ENCODE data around the gene KSR2. TPM values are rescaled to one million over a fixed set of nuclear protein-coding genes. Genes with fewer than 3 reads are reported as not detected.
A peak's percentile ranks its signal among the peaks of the same experiment; 100 is the strongest.

The KSR2 gene
- total RNA-seq, 1 donor from 2014 or later: 0.30 TPM

DNA sequence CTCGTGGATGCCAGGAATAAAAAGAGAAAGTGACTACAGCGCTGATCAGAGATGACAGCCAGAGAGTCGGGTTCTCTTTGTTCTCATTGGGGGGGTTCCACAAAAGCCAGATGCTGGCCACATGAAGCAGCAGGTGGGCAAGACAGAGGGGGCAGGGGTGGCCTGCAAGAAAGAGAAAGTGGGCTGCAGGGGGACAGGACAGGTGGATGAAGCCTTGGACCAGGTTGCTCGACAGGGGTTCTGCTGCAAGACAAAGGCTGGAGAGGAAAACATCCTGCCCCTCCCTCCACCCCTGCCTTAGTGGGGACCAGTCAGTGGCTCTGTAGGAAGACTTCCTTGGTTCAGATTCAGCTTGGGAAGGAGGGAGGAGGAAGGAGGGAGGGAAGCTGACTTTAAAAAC, 126.2 kb downstream of the KSR2 start:
- Histone ChIP-seq H3K4me1 (peaks cover 12% of the 10 kb centered on the region), H2AFZ (replicated peaks) (no peak overlapping the region), H3K9ac (no peak overlapping the region), H3K36me3 (no peaks in the 10 kb centered on the region), H3K79me2 (ENCODE audit: low read depth) (no peaks in the 10 kb centered on the region), H3K4me2 (no peak overlapping the region), H3K4me3 (no peak overlapping the region), H3K9me3 (ENCODE audit: low read depth) (no peaks in the 10 kb centered on the region), H4K20me1 (ENCODE audit: low read depth) (no peaks in the 10 kb centered on the region), H3F3A (ENCODE audit: low read depth) (peaks cover 9% of the 10 kb centered on the region), H3K27me3 (no peaks in the 10 kb centered on the region), H3K27ac (no peak overlapping the region)
- TF ChIP-seq EZH2phosphoT487 (IDR thresholded peaks at IDR 0.05) (no peak), EZH2 (IDR thresholded peaks at IDR 0.05) (no peak)
- TF ChIP-seq, protein P1, sequence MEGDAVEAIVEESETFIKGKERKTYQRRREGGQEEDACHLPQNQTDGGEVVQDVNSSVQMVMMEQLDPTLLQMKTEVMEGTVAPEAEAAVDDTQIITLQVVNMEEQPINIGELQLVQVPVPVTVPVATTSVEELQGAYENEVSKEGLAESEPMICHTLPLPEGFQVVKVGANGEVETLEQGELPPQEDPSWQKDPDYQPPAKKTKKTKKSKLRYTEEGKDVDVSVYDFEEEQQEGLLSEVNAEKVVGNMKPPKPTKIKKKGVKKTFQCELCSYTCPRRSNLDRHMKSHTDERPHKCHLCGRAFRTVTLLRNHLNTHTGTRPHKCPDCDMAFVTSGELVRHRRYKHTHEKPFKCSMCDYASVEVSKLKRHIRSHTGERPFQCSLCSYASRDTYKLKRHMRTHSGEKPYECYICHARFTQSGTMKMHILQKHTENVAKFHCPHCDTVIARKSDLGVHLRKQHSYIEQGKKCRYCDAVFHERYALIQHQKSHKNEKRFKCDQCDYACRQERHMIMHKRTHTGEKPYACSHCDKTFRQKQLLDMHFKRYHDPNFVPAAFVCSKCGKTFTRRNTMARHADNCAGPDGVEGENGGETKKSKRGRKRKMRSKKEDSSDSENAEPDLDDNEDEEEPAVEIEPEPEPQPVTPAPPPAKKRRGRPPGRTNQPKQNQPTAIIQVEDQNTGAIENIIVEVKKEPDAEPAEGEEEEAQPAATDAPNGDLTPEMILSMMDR (IDR thresholded peaks at IDR 0.05): no peak
- H3K27me3 Mint-ChIP-seq (ENCODE audit: insufficient read depth, low read depth): peaks cover 11% of the 10 kb centered on the region
- no peaks in the 10 kb centered on the region for H3K36me3 Mint-ChIP-seq
- no peak overlapping the region for H3K27ac Mint-ChIP-seq
- peaks cover 7% of the 10 kb centered on the region for H3K9me3 Mint-ChIP-seq
- no peak overlapping the region for H3K4me3 Mint-ChIP-seq
- DNase-seq (ENCODE audit: low spot score): no peak
- peaks cover 1% of the 10 kb centered on the region for H3K4me1 Mint-ChIP-seq

DNA sequence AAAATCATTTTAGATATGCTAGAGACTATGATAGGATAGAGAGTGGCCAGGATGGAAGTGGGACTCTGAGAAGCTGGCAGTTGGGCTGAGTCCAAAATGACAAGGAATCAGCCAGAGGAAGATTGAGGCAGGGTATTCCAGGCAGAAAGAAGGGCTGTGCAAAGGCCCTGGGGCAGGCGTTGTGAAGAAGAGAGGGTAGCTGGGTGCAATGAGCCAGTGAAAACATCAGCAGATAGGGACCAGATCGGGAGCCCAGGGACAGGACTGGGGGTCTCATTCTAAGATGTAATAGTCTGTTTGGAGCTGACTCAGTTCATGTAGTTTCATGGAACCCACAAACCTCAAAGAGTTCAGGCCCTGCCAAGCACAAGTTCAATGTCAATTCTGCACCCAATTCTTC, 126.6 kb downstream of the KSR2 start:
- H3F3A ChIP-seq (ENCODE audit: low read depth): peaks cover 10% of the 10 kb centered on the region
- no peak overlapping the region for H3K4me2 ChIP-seq
- Mint-ChIP-seq H3K36me3 (no peaks in the 10 kb centered on the region), H3K9me3 (peaks cover 7% of the 10 kb centered on the region), H3K27me3 (ENCODE audit: insufficient read depth, low read depth) (peaks cover 11% of the 10 kb centered on the region), H3K4me3 (no peak overlapping the region), H3K27ac (no peak overlapping the region), H3K4me1 (peaks cover 5% of the 10 kb centered on the region)
- no peak overlapping the region for H3K9ac ChIP-seq
- no peaks in the 10 kb centered on the region for H4K20me1 ChIP-seq (ENCODE audit: low read depth)
- no peak overlapping the region for H3K4me3 ChIP-seq
- H3K36me3 ChIP-seq: no peaks in the 10 kb centered on the region
- no peaks in the 10 kb centered on the region for H3K27me3 ChIP-seq
- H3K9me3 ChIP-seq (ENCODE audit: low read depth): no peaks in the 10 kb centered on the region
- no peak overlapping the region for H3K27ac ChIP-seq
- peaks cover 8% of the 10 kb centered on the region for H3K4me1 ChIP-seq
- TF ChIP-seq EZH2 (IDR thresholded peaks at IDR 0.05) (no peak), EZH2phosphoT487 (IDR thresholded peaks at IDR 0.05) (no peak)
- TF ChIP-seq, protein P1 (IDR thresholded peaks at IDR 0.05): no peak
- no peak for DNase-seq (ENCODE audit: low spot score)
- H3K79me2 ChIP-seq (ENCODE audit: low read depth): no peaks in the 10 kb centered on the region
- no peak overlapping the region for H2AFZ ChIP-seq (replicated peaks)

DNA sequence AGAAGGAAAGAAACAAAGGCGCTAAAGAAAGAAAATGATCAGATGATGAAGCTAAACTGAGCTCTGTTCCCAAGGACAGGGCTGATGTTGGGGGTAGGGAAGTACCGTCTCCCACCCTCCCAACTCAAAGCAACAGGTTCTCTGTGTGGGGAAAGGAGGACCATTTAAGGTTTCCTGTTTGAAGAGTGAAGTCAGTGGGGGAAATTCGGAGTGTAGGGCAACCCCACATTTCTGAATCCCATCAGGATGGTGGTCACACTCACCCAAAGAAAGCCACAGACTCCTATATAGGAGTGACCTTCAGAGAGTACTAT, 131.1 kb downstream of the KSR2 start:
- Histone ChIP-seq H3K4me1 (no peaks in the 10 kb centered on the region), H4K20me1 (ENCODE audit: low read depth) (no peaks in the 10 kb centered on the region), H2AFZ (replicated peaks) (peak overlapping the region; percentile 71), H3K27ac (no peak overlapping the region), H3F3A (ENCODE audit: low read depth) (peaks cover 3% of the 10 kb centered on the region), H3K4me2 (peak overlapping the region; percentile 60), H3K9ac (no peak overlapping the region), H3K27me3 (no peaks in the 10 kb centered on the region), H3K79me2 (ENCODE audit: low read depth) (no peaks in the 10 kb centered on the region), H3K4me3 (peak overlapping the region; percentile 28), H3K36me3 (no peaks in the 10 kb centered on the region), H3K9me3 (ENCODE audit: low read depth) (no peaks in the 10 kb centered on the region)
- Mint-ChIP-seq H3K27me3 (ENCODE audit: insufficient read depth, low read depth) (peaks cover 5% of the 10 kb centered on the region), H3K36me3 (no peaks in the 10 kb centered on the region), H3K4me1 (peaks cover 7% of the 10 kb centered on the region), H3K9me3 (no peaks in the 10 kb centered on the region), H3K27ac (no peak overlapping the region), H3K4me3 (peak overlapping the region; percentile 34)
- TF ChIP-seq EZH2 (IDR thresholded peaks at IDR 0.05) (no peak), EZH2phosphoT487 (IDR thresholded peaks at IDR 0.05) (no peak)
- TF ChIP-seq, protein P1 (IDR thresholded peaks at IDR 0.05): no peak
- DNase-seq (ENCODE audit: low spot score): no peak
